Karpas-422 (cell line): Measurements from ENCODE around the gene UHRF1. TPM values are rescaled to one million over a fixed set of nuclear protein-coding genes. Genes with fewer than 3 reads are reported as not detected.
A peak's percentile ranks its signal among the peaks of the same experiment; 100 is the strongest.

Experiments used
- DNase-seq: peaks from one replicate; pipeline ENCODE4 v3.0.0-alpha.2; 2015
- H2AFZ ChIP-seq: fragments of 200-600 bp; sonication (generic); 2 replicates; pipeline ENCODE4 v1.6.1; 2014; ENCODE audit warnings: antibody characterized with exemption, low read length, mixed read lengths
- H3K27ac ChIP-seq: fragments of 200-600 bp; sonication (generic); 2 replicates; pipeline ENCODE4 v1.5.1; 2014; ENCODE audit warnings: mild to moderate bottlenecking, low read length, moderate library complexity
- H3K27me3 ChIP-seq: fragments of 200-600 bp; sonication (generic); 2 replicates; pipeline ENCODE4 v1.6.1; 2014; ENCODE audit warnings: low read length, mixed read lengths
- H3K36me3 ChIP-seq: fragments of 200-600 bp; sonication (generic); 2 replicates; pipeline ENCODE4 v1.6.1; 2014; ENCODE audit warnings: low read length, mixed read lengths; ENCODE audit not compliant: insufficient read depth
- H3K4me1 ChIP-seq: fragments of 200-600 bp; sonication (generic); 2 replicates; pipeline ENCODE4 v1.6.1; 2014; ENCODE audit warnings: mild to moderate bottlenecking, low read length, mixed read lengths
- H3K4me2 ChIP-seq: fragments of 200-600 bp; sonication (generic); 2 replicates; pipeline ENCODE4 v1.6.1; 2014; ENCODE audit warnings: low read length, low read depth, mild to moderate bottlenecking; ENCODE audit not compliant: poor library complexity, severe bottlenecking
- H3K4me3 ChIP-seq: fragments of 200-600 bp; sonication (generic); 2 replicates; pipeline ENCODE4 v1.5.1; 2014; ENCODE audit warnings: mild to moderate bottlenecking, antibody characterized with exemption, low read length, mixed read lengths
- H3K79me2 ChIP-seq: fragments of 200-600 bp; sonication (generic); 2 replicates; pipeline ENCODE4 v1.6.1; 2014; ENCODE audit warnings: mild to moderate bottlenecking, low read length, mixed read lengths
- H3K9ac ChIP-seq: fragments of 200-600 bp; sonication (generic); 2 replicates; pipeline ENCODE4 v1.6.0; 2014; ENCODE audit warnings: low read length
- H3K9me2 ChIP-seq: fragments of 200-600 bp; sonication (generic), shearing (Covaris generic); replicated peaks from 2 replicates; pipeline ENCODE4 v1.6.0; 2014; ENCODE audit warnings: mild to moderate bottlenecking, low read length, moderate library complexity; ENCODE audit not compliant: insufficient read depth
- H3K9me3 ChIP-seq: fragments of 300-700, 200-600 bp; sonication (generic); 2 replicates; pipeline ENCODE4 v1.6.1; 2014; ENCODE audit warnings: low read length, mixed read lengths
- H4K20me1 ChIP-seq: fragments of 200-600 bp; sonication (generic); 2 replicates; pipeline ENCODE4 v1.6.1; 2014; ENCODE audit warnings: mild to moderate bottlenecking, antibody characterized with exemption, low read length, low read depth; ENCODE audit not compliant: insufficient read depth
- total RNA-seq: library from RNA; depleted of rRNA; stranded (reverse); fragments of >200 nt; shearing (Covaris generic); gene quantifications from 2 replicates; pipeline ENCODE4 v1.2.3, GENCODE V29; 2014; ENCODE audit warnings: low replicate concordance

UHRF1 gene
- total RNA-seq, 1 experiment from 2014 or later, result 13.6 TPM

DNA sequence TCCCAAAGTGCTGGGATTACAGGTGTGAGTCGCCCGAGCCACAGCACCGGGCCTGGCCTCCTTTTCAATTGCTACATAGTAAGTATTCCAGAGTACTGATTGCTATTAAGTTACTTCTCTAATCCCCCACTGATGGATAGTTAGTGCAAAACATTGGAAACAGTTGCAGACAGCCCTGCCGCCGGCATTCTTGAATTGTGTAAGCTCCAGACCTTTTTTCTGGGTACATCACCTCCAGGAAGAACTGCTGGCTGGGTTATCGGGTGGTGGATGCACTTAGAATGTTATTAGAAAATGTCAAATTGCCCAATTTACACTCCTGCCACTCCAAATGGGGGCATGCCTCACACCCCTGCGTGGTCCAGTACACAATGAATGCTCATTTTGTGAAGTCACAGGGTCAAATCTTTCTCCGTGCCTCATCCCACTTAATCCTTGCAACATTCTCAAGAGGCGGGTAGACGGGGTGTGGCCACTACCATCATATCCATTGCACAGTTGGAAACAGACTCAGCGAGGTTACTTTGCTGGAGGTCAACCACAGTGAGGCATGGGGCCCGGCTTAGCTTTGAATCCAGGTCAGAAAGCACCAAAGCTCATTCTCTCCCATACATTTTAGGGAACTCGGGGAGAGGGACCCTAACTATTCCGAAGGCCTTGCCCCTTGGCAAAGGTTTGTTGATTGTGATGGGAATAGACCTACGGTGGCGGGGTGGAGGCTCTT, 58.6 kb downstream of the UHRF1 start:
- no peaks in the 10 kb centered on the region for H3K9me2 ChIP-seq
- H4K20me1 ChIP-seq, result peaks cover 31% of the 10 kb centered on the region
- peak overlapping the region; percentile 68 for H3K9ac ChIP-seq
- no peaks in the 10 kb centered on the region for H3K27me3 ChIP-seq
- H3K4me1 ChIP-seq, result peaks cover 38% of the 10 kb centered on the region
- peak; percentile 47 for DNase-seq
- H3K4me2 ChIP-seq, result peak overlapping the region; percentile 76
- no peaks in the 10 kb centered on the region for H3K9me3 ChIP-seq
- H3K36me3 ChIP-seq, result peaks cover 2% of the 10 kb centered on the region; the same call in 1 of the 2 replicates
- peaks cover 27% of the 10 kb centered on the region; the same call in 1 of the 2 replicates for H3K79me2 ChIP-seq
- H3K27ac ChIP-seq, result peak overlapping the region; percentile 20; the same call in 1 of the 2 replicates
- peak overlapping the region; percentile 62 for H3K4me3 ChIP-seq
- H2AFZ ChIP-seq, result peak overlapping the region; percentile 89

DNA sequence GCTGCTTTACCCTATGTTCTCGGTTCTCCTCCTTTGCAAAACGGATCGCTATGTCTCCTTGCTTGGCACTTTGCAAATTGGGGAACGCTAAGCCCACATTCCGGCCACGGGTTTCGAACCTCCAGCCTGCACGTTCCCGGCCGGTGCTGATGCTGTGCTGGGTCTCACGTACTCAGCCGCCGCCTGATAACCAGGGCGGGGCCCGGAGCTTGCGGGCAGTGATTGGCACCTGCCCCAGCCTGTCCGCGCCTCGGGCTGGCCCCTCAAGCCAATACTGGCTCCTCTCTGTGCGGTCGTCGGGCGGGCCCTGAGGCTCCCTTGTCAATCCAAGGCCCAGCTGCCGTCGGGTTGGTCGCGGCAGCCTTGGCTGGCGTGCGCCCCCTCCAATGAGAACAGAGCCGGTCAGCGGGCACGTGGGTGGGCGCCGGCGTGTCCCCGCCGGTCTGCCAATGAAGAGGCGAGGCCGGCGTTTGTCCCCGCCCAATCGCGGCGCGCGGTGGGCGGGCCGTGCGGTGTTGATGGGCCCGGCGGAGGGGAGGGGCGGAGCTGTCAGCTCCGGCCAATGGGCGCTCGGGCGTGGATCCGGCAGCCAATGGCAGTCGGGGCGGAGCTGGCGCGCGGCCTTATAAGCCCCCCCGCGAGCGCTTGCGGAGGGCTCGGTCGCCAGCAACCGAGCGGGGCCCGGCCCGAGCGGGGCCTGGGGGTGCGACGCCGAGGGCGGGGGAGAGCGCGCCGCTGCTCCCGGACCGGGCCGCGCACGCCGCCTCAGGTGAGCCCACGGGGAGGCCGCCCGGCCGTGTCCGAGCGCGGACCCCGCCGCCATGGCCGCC, 59.4 kb downstream of the UHRF1 start, which contains the start of gene KDM4B:
KDM4B (plus strand) TSS at position 652 of the 830 bp plus-strand sequence. CDS start 63,778 bp downstream, outside the sequence.
- Histone ChIP-seq H3K79me2 (peaks cover 27% of the 10 kb centered on the region; the same call in 1 of the 2 replicates), H3K27me3 (no peaks in the 10 kb centered on the region), H3K4me1 (peaks cover 38% of the 10 kb centered on the region), H2AFZ (peak within 1 kb of the TSS; percentile 89), H3K9me2 (no peaks in the 10 kb centered on the region), H3K4me3 (peak within 1 kb of the TSS; percentile 83), H3K27ac (peak within 1 kb of the TSS; percentile 20; the same call in 1 of the 2 replicates), H3K9me3 (no peaks in the 10 kb centered on the region), H4K20me1 (peaks cover 38% of the 10 kb centered on the region), H3K9ac (peak within 1 kb of the TSS; percentile 85), H3K4me2 (peak within 1 kb of the TSS; percentile 99), H3K36me3 (peaks cover 2% of the 10 kb centered on the region; the same call in 1 of the 2 replicates)
- DNase-seq, result peak; percentile 99

DNA sequence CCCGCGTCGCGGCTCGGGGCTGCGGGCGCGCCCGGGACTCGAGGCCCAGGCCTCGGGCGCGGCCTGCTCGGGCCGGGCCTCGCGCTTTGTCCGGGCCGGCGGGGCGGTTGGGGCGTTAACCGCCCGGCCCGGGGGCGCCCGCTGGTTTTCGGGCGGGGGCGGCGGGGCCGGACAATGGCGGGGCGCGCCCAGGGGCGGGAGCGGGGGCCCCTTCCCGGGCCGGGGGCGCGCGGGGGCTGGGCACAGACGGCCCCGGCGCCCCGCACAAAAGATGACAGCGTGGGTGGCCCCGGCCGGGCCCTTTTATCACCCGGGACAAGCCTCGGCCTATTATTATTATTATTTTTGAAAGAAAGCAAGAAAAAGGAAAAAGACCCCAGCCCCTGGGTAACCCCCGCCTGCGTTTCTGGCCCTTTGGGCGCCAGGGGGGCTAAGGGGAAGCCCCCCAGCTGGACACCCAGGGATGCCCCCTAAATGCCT, 60.0 kb downstream of the UHRF1 start:
- H3K4me3 ChIP-seq, result peak overlapping the region; percentile 83
- H3K79me2 ChIP-seq, result peaks cover 27% of the 10 kb centered on the region; the same call in 1 of the 2 replicates
- H3K4me2 ChIP-seq, result peak overlapping the region; percentile 99
- H3K36me3 ChIP-seq, result peaks cover 2% of the 10 kb centered on the region; the same call in 1 of the 2 replicates
- no peak for DNase-seq
- peaks cover 38% of the 10 kb centered on the region for H4K20me1 ChIP-seq
- peaks cover 38% of the 10 kb centered on the region for H3K4me1 ChIP-seq
- H2AFZ ChIP-seq, result no peak overlapping the region
- H3K27ac ChIP-seq, result no peak overlapping the region
- no peaks in the 10 kb centered on the region for H3K9me2 ChIP-seq
- no peaks in the 10 kb centered on the region for H3K27me3 ChIP-seq
- H3K9me3 ChIP-seq, result no peaks in the 10 kb centered on the region
- peak overlapping the region; percentile 85 for H3K9ac ChIP-seq

DNA sequence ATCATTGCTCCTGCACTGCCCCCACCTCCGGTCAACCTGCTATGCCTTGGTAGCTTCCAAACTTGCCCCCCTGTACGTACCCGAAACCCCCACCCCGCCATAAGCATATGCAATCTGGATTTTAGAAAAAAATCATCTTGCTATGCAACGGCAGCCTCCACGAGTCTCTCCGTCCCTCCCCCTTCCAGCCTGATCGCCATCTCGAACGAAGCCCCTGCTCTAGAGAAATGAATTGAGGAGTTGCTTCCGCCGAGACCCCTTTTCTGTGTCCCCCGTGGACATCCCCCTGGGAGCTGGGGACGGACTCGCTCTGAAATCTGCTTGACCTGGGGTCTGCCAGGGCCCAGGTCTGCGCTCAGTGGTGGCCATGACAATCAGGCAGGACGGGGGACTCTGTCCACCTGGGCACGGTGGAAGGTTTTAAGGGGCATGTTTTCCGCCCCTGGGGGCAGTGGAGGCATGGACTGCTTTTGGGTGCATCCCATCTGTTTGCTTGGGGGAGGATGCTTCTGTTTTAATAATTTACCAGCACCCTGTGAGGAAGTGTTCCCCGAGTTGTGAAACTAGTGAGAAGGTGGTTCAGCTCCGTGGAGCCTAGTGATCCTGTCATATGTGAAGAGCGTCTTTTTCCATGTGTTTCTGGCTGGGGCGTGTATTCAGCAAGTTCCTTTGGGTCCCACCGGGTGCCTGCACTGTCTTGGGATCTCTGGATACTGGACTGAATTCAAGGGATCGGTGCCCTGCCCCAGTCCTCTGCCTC, 60.7 kb downstream of the UHRF1 start:
- Histone ChIP-seq H2AFZ (no peak overlapping the region), H3K79me2 (peaks cover 27% of the 10 kb centered on the region; the same call in 1 of the 2 replicates), H4K20me1 (peaks cover 41% of the 10 kb centered on the region), H3K9me3 (no peaks in the 10 kb centered on the region), H3K9me2 (no peaks in the 10 kb centered on the region), H3K27ac (no peak overlapping the region), H3K4me2 (peak overlapping the region; percentile 99), H3K4me3 (peak overlapping the region; percentile 83), H3K27me3 (no peaks in the 10 kb centered on the region), H3K36me3 (peaks cover under 1% of the 10 kb centered on the region; the same call in 1 of the 2 replicates), H3K4me1 (peaks cover 38% of the 10 kb centered on the region), H3K9ac (peak overlapping the region; percentile 85)
- DNase-seq, result peak; percentile 68

DNA sequence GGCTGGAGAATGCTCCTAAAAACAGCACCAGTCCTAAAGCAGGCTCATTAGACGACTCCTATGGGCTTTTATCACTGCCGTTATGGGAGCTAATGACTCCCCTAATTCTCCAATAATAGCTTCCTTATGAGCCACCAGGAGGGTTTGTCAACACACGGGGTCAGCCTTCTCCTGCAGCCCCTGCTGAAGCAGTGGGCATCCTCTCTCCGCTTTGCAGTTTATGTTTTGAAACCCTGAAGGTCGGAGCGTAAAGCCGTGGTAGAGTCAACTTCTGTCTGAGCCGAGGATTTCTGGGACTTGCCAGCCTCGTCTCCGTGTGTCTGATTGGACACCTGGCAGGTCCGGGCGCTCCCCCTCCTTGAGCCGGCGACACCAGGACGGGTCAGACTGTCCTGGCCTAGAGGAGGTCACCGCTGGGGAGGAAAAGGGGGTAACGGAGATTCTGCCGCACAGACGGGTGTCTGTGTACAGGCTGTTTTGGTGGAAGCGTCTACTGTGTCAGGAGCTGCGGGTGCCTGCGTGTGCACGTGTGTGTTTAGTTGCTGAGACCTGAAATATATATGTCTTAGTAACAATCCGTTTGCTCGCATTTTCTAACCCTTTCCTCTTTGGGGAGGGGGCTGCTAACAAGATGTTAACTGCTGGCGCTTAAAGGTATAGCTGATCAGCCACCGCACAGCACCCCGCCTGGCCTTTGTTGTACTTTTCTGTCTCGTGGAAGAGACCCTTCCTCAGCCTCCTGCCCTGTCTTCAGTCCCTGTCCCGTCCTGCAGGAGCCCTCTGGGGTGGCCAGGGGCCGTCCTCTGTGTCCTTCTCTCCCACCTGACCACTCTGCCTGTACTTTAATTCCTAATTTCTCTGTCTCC, 61.5 kb downstream of the UHRF1 start:
- Histone ChIP-seq H3K36me3 (no peaks in the 10 kb centered on the region), H3K27ac (no peak overlapping the region), H3K79me2 (peaks cover 27% of the 10 kb centered on the region; the same call in 1 of the 2 replicates), H3K9ac (peak overlapping the region; percentile 85), H4K20me1 (peaks cover 50% of the 10 kb centered on the region), H3K4me2 (peak overlapping the region; percentile 99), H2AFZ (no peak overlapping the region), H3K9me3 (no peaks in the 10 kb centered on the region), H3K4me1 (peaks cover 37% of the 10 kb centered on the region), H3K4me3 (peak overlapping the region; percentile 83), H3K27me3 (no peaks in the 10 kb centered on the region), H3K9me2 (no peaks in the 10 kb centered on the region)
- DNase-seq, result peak; percentile 44

DNA sequence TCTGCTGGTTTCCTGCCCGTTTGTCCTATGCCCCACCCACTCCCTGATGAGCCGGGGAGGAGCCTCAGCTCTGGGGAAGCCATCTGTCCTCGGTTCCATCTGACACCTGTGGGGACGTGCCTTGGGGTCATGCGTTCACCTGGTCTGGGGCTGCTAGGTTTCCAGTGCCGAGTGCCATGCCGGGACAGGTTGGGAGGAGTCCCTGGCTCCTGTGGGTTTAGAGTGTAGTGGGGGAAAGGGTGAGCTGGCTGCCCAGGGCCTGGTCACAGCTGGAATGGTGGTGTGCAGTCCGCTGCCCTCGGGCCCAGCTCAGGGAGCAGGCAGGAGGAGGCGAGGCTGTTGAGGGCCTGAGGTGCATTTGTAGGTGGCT, 62.1 kb downstream of the UHRF1 start:
- Histone ChIP-seq H3K9ac (0 out of 2 replicates have a peak overlapping the region, but pooled peaks have one; percentile 85), H3K9me2 (no peaks in the 10 kb centered on the region), H3K36me3 (no peaks in the 10 kb centered on the region), H2AFZ (no peak overlapping the region), H3K4me3 (peak overlapping the region; percentile 83; the same call in 1 of the 2 replicates), H3K27me3 (no peaks in the 10 kb centered on the region), H3K4me1 (peaks cover 35% of the 10 kb centered on the region), H4K20me1 (peaks cover 56% of the 10 kb centered on the region), H3K79me2 (peaks cover 27% of the 10 kb centered on the region; the same call in 1 of the 2 replicates), H3K9me3 (no peaks in the 10 kb centered on the region), H3K4me2 (peak overlapping the region; percentile 99), H3K27ac (no peak overlapping the region)
- peak; percentile 51 for DNase-seq
